ENCODE measurements around the gene FNBP1.
"Not testable (repeated sequence)": the region's sequence is repeated elsewhere in the genome, so short reads cannot be mapped to it uniquely, and the experiment has no call there.

The FNBP1 gene

DNA sequence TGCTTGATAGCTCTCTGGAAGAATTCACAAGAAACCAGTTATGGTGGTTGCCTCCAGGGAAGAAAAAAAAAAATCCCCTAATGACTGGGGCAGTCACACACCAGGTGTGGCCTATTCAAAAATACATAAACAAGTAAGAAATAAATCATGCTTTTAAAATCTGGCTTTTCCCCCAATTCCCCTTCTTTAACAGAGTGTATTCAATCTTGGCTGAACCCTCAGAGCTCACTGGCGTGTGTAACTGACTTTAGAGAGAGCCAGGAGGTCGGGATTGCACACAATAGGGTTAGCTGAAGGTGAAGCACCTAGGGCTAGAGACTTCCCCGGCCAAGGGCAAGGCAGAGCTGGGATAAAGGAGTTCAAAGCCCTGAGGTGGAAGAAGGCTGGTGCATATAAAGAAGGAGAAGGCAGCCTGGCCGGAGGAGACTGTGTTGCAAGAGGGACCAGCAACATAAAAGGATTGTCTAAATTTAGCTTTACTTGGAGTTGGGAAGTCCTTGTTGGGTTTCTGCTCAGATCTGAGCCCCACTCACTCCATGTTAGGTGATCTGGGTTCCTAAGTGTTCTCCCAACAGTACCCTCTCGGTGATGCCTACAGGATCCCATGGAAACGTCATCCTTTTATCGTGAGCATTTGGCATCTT lies 19.7 kb downstream of the FNBP1 start:
- Mint-ChIP-seq H3K9me3 (no peaks in the 10 kb centered on the region), H3K36me3 (ENCODE audit: insufficient read depth) (peaks cover 59% of the 10 kb centered on the region), H3K4me1 (ENCODE audit: low read depth in 2 of 2) (peaks cover 59 to 81% of the 10 kb centered on the region in 2 donors), H3K27ac (peak overlapping the region; percentile 87 to 96), H3K27me3 (no peaks in the 10 kb centered on the region), H3K4me3 (peak overlapping the region; percentile 52 to 69)
- DNase-seq = no peak
- peak; percentile 65 for ATAC-seq (replicated peaks)

- peak; percentile 16 for ATAC-seq (replicated peaks)
- peaks cover 59% of the 10 kb centered on the region for H3K36me3 Mint-ChIP-seq (ENCODE audit: insufficient read depth)
- H3K27ac Mint-ChIP-seq = peak overlapping the region; percentile 87 to 96
- peaks cover 56 to 74% of the 10 kb centered on the region in 2 donors for H3K4me1 Mint-ChIP-seq (ENCODE audit: low read depth in 2 of 2)
- H3K27me3 Mint-ChIP-seq = no peaks in the 10 kb centered on the region
- H3K4me3 Mint-ChIP-seq = peak overlapping the region; percentile 52 to 69
- H3K9me3 Mint-ChIP-seq = no peaks in the 10 kb centered on the region
- no peak for DNase-seq
Measured at GRCh38 chr9:130022566-130023143, 20.3 kb downstream of the FNBP1 start.

GRCh38 chr9:130021842-130022241 lies 21.1 kb downstream of the FNBP1 start:
- Mint-ChIP-seq H3K4me1 (ENCODE audit: low read depth in 2 of 2) (peaks cover 57 to 75% of the 10 kb centered on the region in 2 donors), H3K27ac (peak overlapping the region; percentile 87 to 96), H3K4me3 (peak overlapping the region; percentile 52 to 69), H3K36me3 (ENCODE audit: insufficient read depth) (peaks cover 58% of the 10 kb centered on the region)
- not testable (repeated sequence) for H3K27me3 Mint-ChIP-seq; ATAC-seq (replicated peaks); DNase-seq; H3K9me3 Mint-ChIP-seq

GRCh38 chr9:130021123-130021522 lies 21.9 kb downstream of the FNBP1 start:
- Mint-ChIP-seq H3K27me3 (no peaks in the 10 kb centered on the region), H3K9me3 (no peaks in the 10 kb centered on the region), H3K36me3 (ENCODE audit: insufficient read depth) (peaks cover 58% of the 10 kb centered on the region), H3K27ac (peak overlapping the region; percentile 87 to 96), H3K4me3 (peak overlapping the region in 1 of 2 donors; percentile 52), H3K4me1 (ENCODE audit: low read depth in 2 of 2) (peaks cover 58 to 73% of the 10 kb centered on the region in 2 donors)
- DNase-seq = no peak
- no peak for ATAC-seq (replicated peaks)

GRCh38 chr9:130020618-130021017 lies 22.4 kb downstream of the FNBP1 start:
- ATAC-seq (replicated peaks) = no peak
- Mint-ChIP-seq H3K27ac (peak overlapping the region; percentile 44 to 87), H3K27me3 (no peaks in the 10 kb centered on the region), H3K36me3 (ENCODE audit: insufficient read depth) (peaks cover 55% of the 10 kb centered on the region), H3K9me3 (no peaks in the 10 kb centered on the region), H3K4me3 (peak overlapping the region; percentile 17 to 52), H3K4me1 (ENCODE audit: low read depth in 2 of 2) (peaks cover 53 to 68% of the 10 kb centered on the region in 2 donors)
- DNase-seq = no peak

DNA sequence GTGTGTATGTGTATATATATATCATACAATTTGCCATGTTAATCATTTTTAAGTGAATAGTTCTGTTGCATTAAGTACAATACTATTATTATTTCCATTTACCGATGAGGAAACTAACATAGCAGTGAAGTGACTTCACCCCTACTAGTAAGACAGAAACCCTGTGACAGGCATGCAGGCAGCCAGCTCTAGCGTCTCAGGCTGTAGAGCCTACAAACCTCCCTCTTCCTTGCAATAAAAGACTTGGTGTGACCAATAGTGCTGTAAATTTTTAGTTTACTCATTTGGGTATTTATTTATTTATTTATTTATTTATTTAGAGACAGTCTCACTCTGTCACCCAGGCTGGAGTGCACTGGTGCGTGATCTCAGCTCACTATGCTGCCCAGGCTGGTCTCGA lies 24.7 kb downstream of the FNBP1 start:
- ATAC-seq (replicated peaks) = no peak

GRCh38 chr9:130017510-130017909 lies 25.5 kb downstream of the FNBP1 start:
- Mint-ChIP-seq H3K4me3 (peak overlapping the region; percentile 31 to 48), H3K27ac (peak overlapping the region; percentile 88 to 92), H3K4me1 (ENCODE audit: low read depth in 2 of 2) (peaks cover 36 to 59% of the 10 kb centered on the region in 2 donors), H3K36me3 (ENCODE audit: insufficient read depth) (peaks cover 72% of the 10 kb centered on the region)
- not testable (repeated sequence) for H3K9me3 Mint-ChIP-seq; ATAC-seq (replicated peaks); H3K27me3 Mint-ChIP-seq; DNase-seq

More for the DNA sequence above, 24.7 kb downstream of the FNBP1 start:
- peak overlapping the region; percentile 88 to 92 for H3K27ac Mint-ChIP-seq
- peaks cover 38 to 60% of the 10 kb centered on the region in 2 donors for H3K4me1 Mint-ChIP-seq (ENCODE audit: low read depth in 2 of 2)
- peaks cover 71% of the 10 kb centered on the region for H3K36me3 Mint-ChIP-seq (ENCODE audit: insufficient read depth)
- no peaks in the 10 kb centered on the region for H3K9me3 Mint-ChIP-seq
- H3K27me3 Mint-ChIP-seq = no peaks in the 10 kb centered on the region
- DNase-seq = no peak
- peak overlapping the region; percentile 10 to 48 for H3K4me3 Mint-ChIP-seq

GRCh38 chr9:130017076-130017475 lies 25.9 kb downstream of the FNBP1 start:
- H3K27ac Mint-ChIP-seq = peak overlapping the region; percentile 88 to 92
- H3K9me3 Mint-ChIP-seq = no peaks in the 10 kb centered on the region
- DNase-seq (no peak), ATAC-seq (replicated peaks) (peak; percentile 10)
- H3K27me3 Mint-ChIP-seq = no peaks in the 10 kb centered on the region
- peaks cover 72% of the 10 kb centered on the region for H3K36me3 Mint-ChIP-seq (ENCODE audit: insufficient read depth)
- peak overlapping the region; percentile 31 to 48 for H3K4me3 Mint-ChIP-seq
- H3K4me1 Mint-ChIP-seq (ENCODE audit: low read depth in 2 of 2) = peaks cover 35 to 59% of the 10 kb centered on the region in 2 donors

DNA sequence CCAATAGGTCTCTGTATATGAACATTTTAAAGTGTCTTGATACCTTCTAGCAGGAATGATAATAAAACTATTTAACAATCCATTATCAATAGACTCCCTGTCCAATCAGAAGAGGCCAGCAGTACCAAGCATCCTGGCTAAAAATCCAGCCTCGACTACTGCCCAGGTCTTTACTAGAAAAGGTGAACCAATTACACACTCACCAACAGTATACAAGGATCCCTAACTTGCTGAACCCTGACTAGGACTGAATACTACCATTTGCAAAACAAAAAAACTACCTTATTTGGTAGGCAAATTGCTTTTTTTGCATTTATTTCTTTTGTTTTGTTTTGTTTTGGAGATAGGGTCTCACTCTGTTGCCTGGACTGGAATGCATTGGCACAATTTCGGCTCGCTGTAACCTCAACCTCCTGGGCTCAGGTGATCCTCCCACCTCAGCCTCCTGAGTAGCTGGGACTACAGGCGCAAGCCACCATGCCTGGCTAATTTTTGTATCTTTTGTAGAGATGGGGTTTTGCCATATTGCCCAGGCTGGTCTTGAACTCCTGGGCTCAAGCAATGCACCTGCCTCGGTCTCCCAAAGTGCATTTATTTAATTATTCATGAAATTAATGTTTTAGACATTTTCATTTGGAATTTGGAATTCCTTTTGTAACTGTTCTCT lies 27.5 kb downstream of the FNBP1 start:
- peak overlapping the region in 1 of 2 donors; percentile 54 for H3K27ac Mint-ChIP-seq

DNA sequence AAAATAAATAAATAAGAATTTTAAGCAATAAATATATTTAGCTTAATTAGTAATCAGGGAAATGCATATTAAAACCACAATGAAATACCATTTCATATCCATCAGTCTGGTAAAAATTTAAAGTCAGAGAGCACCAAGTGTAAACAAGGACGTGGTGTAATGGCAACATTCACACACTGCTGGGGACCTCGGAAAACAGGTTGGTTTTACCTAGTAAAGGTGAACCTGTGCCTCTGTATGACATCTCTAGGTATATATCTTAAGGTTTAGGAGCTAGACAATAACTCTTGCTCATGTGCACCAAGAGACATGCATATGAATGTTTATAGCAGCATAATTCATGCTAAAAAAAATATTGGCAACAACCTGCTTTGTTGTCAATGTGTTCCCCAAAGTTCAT lies 29.7 kb downstream of the FNBP1 start:
- Mint-ChIP-seq H3K9me3 (peaks cover 0 to 7% of the 10 kb centered on the region in 2 donors), H3K4me1 (ENCODE audit: low read depth in 2 of 2) (peaks cover 50 to 63% of the 10 kb centered on the region in 2 donors), H3K4me3 (peak overlapping the region in 1 of 2 donors; percentile 29), H3K27me3 (no peaks in the 10 kb centered on the region), H3K27ac (peak overlapping the region; percentile 96 to 97), H3K36me3 (ENCODE audit: insufficient read depth) (peaks cover 82% of the 10 kb centered on the region)
- no peak for ATAC-seq (replicated peaks)
- no peak for DNase-seq

More for the DNA sequence above, 27.5 kb downstream of the FNBP1 start:
- ATAC-seq (replicated peaks) (no peak), DNase-seq (no peak)
- Mint-ChIP-seq H3K4me1 (ENCODE audit: low read depth in 2 of 2) (peaks cover 42 to 59% of the 10 kb centered on the region in 2 donors), H3K4me3 (no peak overlapping the region), H3K27me3 (no peaks in the 10 kb centered on the region), H3K9me3 (peaks cover 0 to 6% of the 10 kb centered on the region in 2 donors), H3K36me3 (ENCODE audit: insufficient read depth) (peaks cover 74% of the 10 kb centered on the region)

DNA sequence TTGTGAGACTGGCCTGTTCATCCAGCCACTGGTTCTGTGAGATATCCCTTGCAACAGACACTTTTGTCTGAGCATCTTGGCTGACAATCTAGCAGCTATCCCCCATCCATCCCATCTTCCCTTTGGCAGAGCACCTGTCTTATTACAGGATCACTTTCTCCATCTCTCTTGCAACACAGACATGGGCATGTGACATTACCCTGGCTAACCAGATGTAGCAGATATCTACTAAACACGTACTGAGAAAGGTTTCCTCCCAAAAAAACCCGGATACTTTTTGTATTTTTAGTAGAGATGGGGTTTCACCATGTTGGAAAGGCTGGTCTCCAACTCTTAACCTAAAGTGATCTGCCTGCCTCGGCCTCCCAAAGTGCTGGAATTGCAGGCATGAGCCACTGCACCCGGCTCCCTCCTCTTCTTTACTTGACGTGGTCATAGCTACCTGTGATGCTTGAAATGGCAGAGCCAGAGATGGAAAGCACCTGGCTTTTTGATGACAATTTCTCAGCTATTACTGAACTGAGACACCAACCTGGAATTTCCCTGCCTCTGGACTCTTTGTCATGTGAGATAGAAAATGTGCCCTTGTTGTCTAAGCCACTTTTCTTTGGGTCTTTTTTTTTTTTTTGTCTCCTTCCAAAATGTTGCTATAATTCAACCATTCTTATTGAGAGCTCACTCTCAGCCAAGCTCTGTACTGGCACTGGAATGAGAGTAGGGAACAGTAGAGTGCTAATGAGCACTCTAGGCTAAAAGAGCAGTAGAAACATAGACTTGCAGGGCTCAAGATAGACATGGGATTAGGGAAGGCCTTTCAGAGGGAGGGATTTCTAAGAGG lies 32.6 kb downstream of the FNBP1 start:
- H3K9me3 Mint-ChIP-seq = peaks cover 0 to 7% of the 10 kb centered on the region in 2 donors
- peak overlapping the region; percentile 47 to 61 for H3K4me3 Mint-ChIP-seq
- ATAC-seq (replicated peaks) (peak; percentile 71), DNase-seq (peak; percentile 48 to 62 (median 55))
- H3K27me3 Mint-ChIP-seq = no peaks in the 10 kb centered on the region
- H3K36me3 Mint-ChIP-seq (ENCODE audit: insufficient read depth) = peaks cover 87% of the 10 kb centered on the region
- H3K4me1 Mint-ChIP-seq (ENCODE audit: low read depth in 2 of 2) = peaks cover 47 to 73% of the 10 kb centered on the region in 2 donors
- H3K27ac Mint-ChIP-seq = peak overlapping the region; percentile 96 to 97

DNA sequence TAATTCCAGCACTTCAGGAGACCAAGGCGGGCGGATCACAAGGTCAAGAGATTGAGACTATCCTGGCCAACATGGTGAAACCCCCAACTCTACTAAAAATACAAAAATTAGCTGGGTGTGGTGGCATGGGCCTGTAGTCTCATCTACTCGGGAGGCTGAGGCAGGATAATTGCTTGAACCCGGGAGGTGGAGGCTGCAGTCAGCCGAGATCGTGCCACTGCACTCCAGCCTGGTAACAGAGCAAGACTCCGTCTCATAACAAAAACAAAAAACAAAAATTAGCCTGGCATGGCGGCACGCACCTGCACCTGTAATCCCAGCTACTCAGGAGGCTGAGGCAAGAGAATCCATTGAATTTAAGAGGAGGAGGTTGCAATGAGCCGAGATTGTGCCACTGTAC lies 33.4 kb downstream of the FNBP1 start:
- H3K9me3 Mint-ChIP-seq; H3K27me3 Mint-ChIP-seq; ATAC-seq (replicated peaks); DNase-seq: not testable (repeated sequence)
- Mint-ChIP-seq H3K4me1 (ENCODE audit: low read depth in 2 of 2) (peaks cover 47 to 74% of the 10 kb centered on the region in 2 donors), H3K4me3 (peak overlapping the region; percentile 25 to 61), H3K27ac (peak overlapping the region; percentile 96 to 97), H3K36me3 (ENCODE audit: insufficient read depth) (peaks cover 90% of the 10 kb centered on the region)

DNA sequence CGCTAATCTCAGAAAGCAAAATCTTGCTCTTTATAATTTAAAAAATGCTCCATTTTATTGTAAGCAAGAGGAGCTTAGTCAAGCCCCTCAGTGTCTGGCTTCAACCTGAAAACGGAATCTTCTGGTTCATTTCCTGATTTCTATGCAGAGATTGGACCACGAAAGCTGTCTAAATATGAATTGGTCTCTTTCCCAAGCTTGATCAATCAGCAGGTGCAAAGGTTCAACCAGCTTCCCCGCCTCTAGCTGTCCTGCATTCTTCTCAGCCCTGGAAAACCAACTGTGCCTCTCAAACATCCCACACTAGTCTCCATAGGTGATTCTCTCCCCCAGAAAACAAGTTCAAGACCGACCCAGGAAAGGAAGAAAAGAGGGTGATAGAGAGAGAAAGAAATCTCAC lies 34.5 kb downstream of the FNBP1 start:
- ATAC-seq (replicated peaks) = no peak
- no peak for DNase-seq
- H3K4me3 Mint-ChIP-seq = peak overlapping the region; percentile 66 to 70
- H3K9me3 Mint-ChIP-seq = peaks cover 0 to 7% of the 10 kb centered on the region in 2 donors
- H3K4me1 Mint-ChIP-seq (ENCODE audit: low read depth in 2 of 2) = peaks cover 53 to 76% of the 10 kb centered on the region in 2 donors
- H3K36me3 Mint-ChIP-seq (ENCODE audit: insufficient read depth) = peaks cover 89% of the 10 kb centered on the region
- H3K27me3 Mint-ChIP-seq = no peaks in the 10 kb centered on the region
- peak overlapping the region; percentile 96 to 97 for H3K27ac Mint-ChIP-seq

All from effector memory CD8-positive, alpha-beta T cell (primary cell).